IMR-90 (cell line): ENCODE data around the gene AQP4.

ENCODE experiments used
- CEBPB ChIP-seq: IDR thresholded peaks from 2 replicates; pipeline ENCODE4 v1.6.1; 2012; ENCODE audit warnings: low read depth, low read length, improper control_type of control experiment
- CHD1 ChIP-seq: IDR thresholded peaks from 2 replicates; pipeline ENCODE4 v1.6.1; 2012; ENCODE audit warnings: low read depth, low read length, improper control_type of control experiment
- CTCF ChIP-seq: conservative IDR thresholded peaks from 2 replicates; pipeline ENCODE4 v1.5.1; 2012; ENCODE audit warnings: mild to moderate bottlenecking, low read depth, low read length, improper control_type of control experiment
- FOS ChIP-seq: fragments of 150-350 bp; IDR thresholded peaks from 2 replicates; pipeline ENCODE4 v1.6.1; 2016; ENCODE audit warnings: low read depth, low read length
- MAFK ChIP-seq: IDR thresholded peaks from 2 replicates; pipeline ENCODE4 v1.6.1; 2012; ENCODE audit warnings: low read depth, low read length, improper control_type of control experiment
- MAZ ChIP-seq: IDR thresholded peaks from 2 replicates; pipeline ENCODE4 v1.6.1; 2012; ENCODE audit warnings: low read depth, mild to moderate bottlenecking, low read length, improper control_type of control experiment, moderate library complexity, borderline replicate concordance
- MXI1 ChIP-seq: IDR thresholded peaks from 2 replicates; pipeline ENCODE4 v1.6.1; 2012; ENCODE audit warnings: low read depth, mild to moderate bottlenecking, low read length, moderate library complexity, borderline replicate concordance
- POLR2A ChIP-seq: IDR thresholded peaks from 2 replicates; pipeline ENCODE4 v1.6.1; 2012; ENCODE audit warnings: mild to moderate bottlenecking, low read depth, low read length
- RAD21 ChIP-seq: IDR thresholded peaks from 2 replicates; pipeline ENCODE4 v1.6.1; 2012; ENCODE audit warnings: low read length, improper control_type of control experiment
- RCOR1 ChIP-seq: IDR thresholded peaks from 2 replicates; pipeline ENCODE4 v1.6.1; 2012; ENCODE audit warnings: mild to moderate bottlenecking, low read length, improper control_type of control experiment; ENCODE audit not compliant: insufficient replicate concordance

DNA sequence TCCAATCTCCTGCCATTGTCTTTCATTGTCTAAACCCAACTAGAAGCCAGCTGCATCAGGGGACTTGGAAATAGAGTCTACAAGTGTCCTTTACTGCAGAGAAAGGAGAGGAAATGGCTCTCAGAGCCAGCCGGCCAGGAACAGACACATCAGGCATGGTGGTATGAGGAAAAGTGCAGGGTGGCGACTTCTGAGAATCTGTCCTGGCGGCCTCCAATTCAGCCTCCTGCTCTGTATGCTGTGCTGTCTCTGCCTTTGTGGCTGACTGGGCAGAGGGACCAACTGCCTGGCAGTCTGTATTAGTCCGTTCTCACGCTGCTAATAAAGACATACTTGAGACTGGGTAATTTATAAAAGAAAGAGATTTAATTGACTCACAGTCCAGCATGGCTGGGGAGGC, 36.8 kb upstream of the AQP4 start:
- no peak for TF ChIP-seq CTCF
- TF ChIP-seq CHD1: no peak
- TF ChIP-seq MAZ: no peak
- no peak for TF ChIP-seq MAFK
- no peak for TF ChIP-seq RCOR1
- no peak for TF ChIP-seq RAD21
- TF ChIP-seq POLR2A: no peak
- TF ChIP-seq FOS: no peak
- no peak for TF ChIP-seq MXI1
- no peak for TF ChIP-seq CEBPB
